C4-2B (cell line): Measurements from ENCODE around the gene PAX9.

ENCODE experiments used
- CTCF ChIP-seq: fragments of 450-650 bp; conservative IDR thresholded peaks from 2 replicates; pipeline ENCODE4 v1.5.1; 2017; ENCODE audit warnings: mild to moderate bottlenecking
- ZFX ChIP-seq: fragments of 450-650 bp; IDR thresholded peaks from 2 replicates; pipeline ENCODE4 v1.6.1; 2017

GRCh38 chr14:36690311-36691040 is 28.8 kb downstream of the PAX9 start:
- TF ChIP-seq CTCF (no peak), ZFX (no peak)
